ENCODE results near the gene ELP6.

- TF ChIP-seq CTCF (conservative IDR thresholded peaks at IDR 0.05 in 1 of 2, IDR thresholded peaks at IDR 0.05 in 1 of 2; ENCODE audit: low read depth in 1 of 2, low read length in 2 of 2): no peak
- no peak for TF ChIP-seq EZH2 (IDR thresholded peaks at IDR 0.05; ENCODE audit: low read length, missing control alignments)
Measured at GRCh38 chr3:47476330-47476626, 37.2 kb downstream of the ELP6 start.
